Activated T-cell treated with anti-CD3 and anti-CD28 coated beads, Interleukin-2, amount 50 U/mL, for 4 hours (primary cell): ENCODE data around the gene ATF4. TPM values are rescaled to one million over a fixed set of nuclear protein-coding genes. Genes with fewer than 3 reads are reported as not detected.

Experiments used
- total RNA-seq, 3 donors: library from RNA; stranded (reverse); gene quantifications; one replicate each; pipeline ENCODE4 v1.2.1, GENCODE V29; 2021

ATF4 gene
- total RNA-seq, 3 donors from 2014 or later: 611 to 673 (median 650) TPM

Other genes starting within 250 kb of the ATF4 start
- gene RPL3, start 200.9 kb upstream of the ATF4 start, total RNA-seq: 1,000 to 10,000 TPM; 2,811 to 2,835 (median 2,816) TPM
- gene SYNGR1, start 170.6 kb upstream of the ATF4 start, total RNA-seq: 1 to 10 TPM in 2 of 3 donors, under 1 TPM in 1; 0.43 to 1.4 (median 1.2) TPM
- 10 to 100 TPM; 20.0 to 24.8 (median 23.7) TPM for gene TAB1, start 120.8 kb upstream of the ATF4 start, total RNA-seq
- gene MGAT3, start 63.5 kb upstream of the ATF4 start, total RNA-seq: under 1 TPM; 0.30 to 0.90 (median 0.40) TPM
- gene MIEF1, start 18.3 kb upstream of the ATF4 start, total RNA-seq: 10 to 100 TPM; 69.9 to 76.6 (median 70.7) TPM
- gene RPS19BP1, start 12.2 kb downstream of the ATF4 start, total RNA-seq: 100 to 1,000 TPM; 198 to 208 (median 201) TPM
- under 1 TPM; 0.05 to 0.14 (median 0.08) TPM for gene CACNA1I, start 50.2 kb downstream of the ATF4 start, total RNA-seq